Smooth muscle cell (in vitro differentiated cells): ENCODE data around the gene IMMP2L. TPM values are rescaled to one million over a fixed set of nuclear protein-coding genes. Genes with fewer than 3 reads are reported as not detected.

Source experiments
- DNase-seq: peaks from one replicate; lab custom pipeline; 2025; ENCODE audit not compliant: unreplicated experiment; lab: John Stamatoyannopoulos, UW
- H2AFZ ChIP-seq: fragments of 200-600 bp; sonication (generic); 2 replicates; pipeline ENCODE4 v1.6.0; 2016; ENCODE audit warnings: antibody characterized with exemption, low read depth, mild to moderate bottlenecking
- H3F3A ChIP-seq: fragments of 200-600 bp; sonication (generic); 2 replicates; pipeline ENCODE4 v1.6.0; 2017; ENCODE audit warnings: antibody characterized with exemption, low read depth
- H3K27ac ChIP-seq: fragments of 200-600 bp; sonication (generic); 2 replicates; pipeline ENCODE4 v1.5.1; 2016; ENCODE audit warnings: low read depth, mild to moderate bottlenecking
- H3K27me3 ChIP-seq: fragments of 200-600 bp; sonication (generic); 2 replicates; pipeline ENCODE4 v1.6.1; 2016; ENCODE audit warnings: low read depth, mild to moderate bottlenecking
- H3K36me3 ChIP-seq: fragments of 200-600 bp; sonication (generic); 2 replicates; pipeline ENCODE4 v1.5.1; 2016; ENCODE audit warnings: low read depth
- H3K4me1 ChIP-seq: fragments of 200-600 bp; sonication (generic); 2 replicates; pipeline ENCODE4 v1.5.1; 2016; ENCODE audit warnings: low read depth
- H3K4me2 ChIP-seq: fragments of 200-600 bp; sonication (generic); 2 replicates; pipeline ENCODE4 v1.6.0; 2016; ENCODE audit warnings: mild to moderate bottlenecking
- H3K4me3 ChIP-seq: fragments of 200-600 bp; sonication (generic); 2 replicates; pipeline ENCODE4 v1.5.1; 2016; ENCODE audit warnings: mild to moderate bottlenecking
- H3K79me2 ChIP-seq: fragments of 200-600 bp; sonication (generic); 2 replicates; pipeline ENCODE4 v1.6.0; 2016; ENCODE audit warnings: low read depth, mild to moderate bottlenecking
- H3K9ac ChIP-seq: fragments of 200-600 bp; sonication (generic); 2 replicates; pipeline ENCODE4 v1.6.0; 2016; ENCODE audit warnings: low read depth
- H3K9me3 ChIP-seq: fragments of 200-600 bp; sonication (generic); replicated peaks from 2 replicates; pipeline ENCODE4 v1.5.1; 2016; ENCODE audit warnings: low read depth
- H4K20me1 ChIP-seq: fragments of 200-600 bp; sonication (generic); 2 replicates; pipeline ENCODE4 v1.6.0; 2016; ENCODE audit warnings: low read depth
- CTCF ChIP-seq: fragments of 200-600 bp; sonication (generic); IDR thresholded peaks from 2 replicates; pipeline ENCODE4 v1.5.1; 2017; ENCODE audit warnings: borderline replicate concordance, mild to moderate bottlenecking, antibody characterized with exemption; ENCODE audit not compliant: insufficient read depth, poor library complexity, severe bottlenecking
- WGBS: methylation state at CpG from one replicate; pipeline ENCODE4 v1.1.7; 2016; ENCODE audit warnings: low lambda C conversion rate; 5-methylcytosine and 5-hydroxymethylcytosine counted together
- polyA plus RNA-seq: library from polyadenylated mRNA; unstranded; fragments of >200 nt; fragmentation: Nextera tagmentation; extraction: Ambion mirVana; gene quantifications from 2 replicates; pipeline ENCODE4 v1.2.1, GENCODE V29; 2016
- total RNA-seq: library from RNA; depleted of rRNA; stranded (reverse); fragments of >200 nt; gene quantifications from 2 replicates; pipeline ENCODE4 v1.2.3, GENCODE V29; 2014

The IMMP2L gene
- total and polyA plus RNA-seq, 2 experiments from 2014 or later = 10.9 to 11.1 TPM

- no peaks in the 10 kb centered on the region for H3K79me2 ChIP-seq
- H3K27ac ChIP-seq = no peak overlapping the region
- TF ChIP-seq CTCF = no peak
- H4K20me1 ChIP-seq = no peaks in the 10 kb centered on the region
- H3K27me3 ChIP-seq = no peaks in the 10 kb centered on the region
- H2AFZ ChIP-seq = no peak overlapping the region
- H3F3A ChIP-seq = no peaks in the 10 kb centered on the region
- no peaks in the 10 kb centered on the region for H3K36me3 ChIP-seq
- H3K4me2 ChIP-seq = no peak overlapping the region
- no peak overlapping the region for H3K9ac ChIP-seq
- H3K4me1 ChIP-seq = no peaks in the 10 kb centered on the region
- no peak for DNase-seq
- H3K9me3 ChIP-seq = no peaks in the 10 kb centered on the region
- no peak overlapping the region for H3K4me3 ChIP-seq
These were observed 326.6 kb downstream of the IMMP2L start for GRCh38 chr7:111235709-111236108.

DNA sequence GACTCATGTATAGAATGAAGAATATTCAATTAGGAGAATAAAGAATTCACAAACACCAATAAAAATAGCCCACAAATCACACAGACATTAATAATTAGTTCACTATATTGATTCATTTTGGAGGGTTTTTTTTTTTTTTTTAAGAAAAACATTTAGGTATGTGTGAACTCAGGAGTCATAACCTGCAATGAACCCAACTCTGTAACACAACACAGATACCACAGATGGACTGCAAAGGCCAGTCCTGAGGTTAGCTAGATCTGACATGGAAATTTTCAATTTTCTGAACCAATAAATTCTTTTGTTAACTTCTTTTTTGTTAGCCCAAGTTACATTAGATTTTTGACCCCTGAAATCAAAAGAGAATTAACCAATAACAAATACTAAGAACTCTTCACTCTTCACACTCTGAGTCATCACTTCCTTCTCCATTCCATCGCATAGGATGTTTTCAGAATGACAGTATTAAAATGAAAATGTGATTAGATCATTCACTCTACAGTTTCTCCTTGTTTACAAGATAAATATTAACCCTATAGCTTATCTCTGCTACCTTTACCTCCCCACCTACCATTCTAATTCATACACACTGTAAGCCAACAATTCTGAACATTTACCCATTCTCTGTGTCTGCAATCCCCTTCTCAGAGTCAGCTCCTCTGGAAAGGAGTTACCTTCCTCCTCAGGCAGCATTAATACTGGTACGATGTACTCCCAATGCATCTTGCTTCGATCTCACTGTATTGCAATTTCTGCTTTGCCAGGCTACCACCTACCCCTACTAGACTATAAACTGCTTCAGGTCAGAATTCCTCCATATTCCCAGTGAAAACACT lies 329.8 kb downstream of the IMMP2L start:
- Histone ChIP-seq H3K4me2 (no peak overlapping the region), H3K27ac (no peak overlapping the region), H3K9ac (no peak overlapping the region), H3K4me3 (no peak overlapping the region), H2AFZ (no peak overlapping the region), H3K27me3 (no peaks in the 10 kb centered on the region), H3F3A (no peaks in the 10 kb centered on the region), H3K4me1 (no peaks in the 10 kb centered on the region), H3K79me2 (no peaks in the 10 kb centered on the region), H4K20me1 (no peaks in the 10 kb centered on the region), H3K9me3 (no peaks in the 10 kb centered on the region), H3K36me3 (no peaks in the 10 kb centered on the region)
- 78% methylated on average over 3 of the region's 3 CpGs for WGBS
- TF ChIP-seq CTCF = no peak
- DNase-seq = no peak

DNA sequence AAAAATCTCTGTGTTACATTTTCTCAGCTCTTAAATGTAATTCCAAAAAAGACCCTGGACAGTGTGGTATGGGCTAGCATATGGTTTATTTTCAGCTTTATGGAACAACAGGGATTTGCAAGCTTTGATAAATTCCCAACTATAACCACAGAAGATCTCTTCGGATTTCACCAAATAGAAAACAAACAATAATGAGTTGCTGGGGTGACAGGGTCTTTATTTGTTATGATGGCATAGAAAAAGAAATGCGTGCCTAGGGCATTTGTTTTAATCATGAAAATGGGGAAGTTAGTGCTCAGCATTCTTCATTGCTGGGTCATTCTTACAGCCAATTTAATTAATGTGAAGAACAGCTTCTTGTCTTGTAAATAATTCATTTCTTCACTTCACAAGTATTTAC lies 332.4 kb downstream of the IMMP2L start:
- Histone ChIP-seq H3K4me1 (no peaks in the 10 kb centered on the region), H3K79me2 (no peaks in the 10 kb centered on the region), H3K4me2 (peak overlapping the region; percentile 22), H3K4me3 (no peak overlapping the region), H2AFZ (no peak overlapping the region), H3K9ac (peak overlapping the region; percentile 31), H3K27me3 (no peaks in the 10 kb centered on the region), H3F3A (no peaks in the 10 kb centered on the region), H3K9me3 (no peaks in the 10 kb centered on the region), H3K27ac (peak overlapping the region; percentile 49), H3K36me3 (no peaks in the 10 kb centered on the region), H4K20me1 (no peaks in the 10 kb centered on the region)
- DNase-seq = no peak
- no peak for TF ChIP-seq CTCF
- 12% methylated on average over 2 of the region's 2 CpGs for WGBS

DNA sequence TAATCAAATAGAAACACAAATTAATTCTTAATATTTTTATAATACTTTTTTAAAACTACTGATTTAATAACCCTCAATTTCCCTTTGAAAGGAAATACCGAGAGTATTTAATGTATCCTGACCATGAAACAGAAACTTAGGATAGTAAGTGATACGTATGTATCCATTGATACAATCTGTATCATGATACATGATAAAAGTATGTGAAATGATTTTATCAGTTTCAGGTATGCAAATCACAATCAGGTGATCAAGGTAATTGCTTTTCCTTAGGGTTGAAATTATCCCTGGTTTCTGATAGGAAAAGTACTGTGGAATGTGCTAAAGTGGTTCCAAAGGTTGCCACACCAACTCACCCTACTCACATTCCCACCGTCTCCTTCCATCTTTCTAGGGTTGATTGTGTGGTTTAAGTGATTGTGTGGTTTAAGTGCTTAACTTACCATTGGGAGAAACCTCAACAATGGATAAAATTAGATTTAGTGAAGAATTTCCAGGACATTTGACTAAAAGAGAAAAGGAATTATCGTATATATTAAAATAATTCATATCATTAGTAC lies 333.0 kb downstream of the IMMP2L start:
- no peaks in the 10 kb centered on the region for H3K9me3 ChIP-seq
- no peaks in the 10 kb centered on the region for H3K4me1 ChIP-seq
- H3K4me2 ChIP-seq = peak overlapping the region; percentile 22
- peak overlapping the region; percentile 49 for H3K27ac ChIP-seq
- no peak overlapping the region for H3K4me3 ChIP-seq
- no peaks in the 10 kb centered on the region for H4K20me1 ChIP-seq
- WGBS = 70% methylated on average over 4 of the region's 4 CpGs
- H3K9ac ChIP-seq = peak overlapping the region; percentile 31
- no peaks in the 10 kb centered on the region for H3F3A ChIP-seq
- no peak overlapping the region for H2AFZ ChIP-seq
- no peaks in the 10 kb centered on the region for H3K27me3 ChIP-seq
- H3K79me2 ChIP-seq = no peaks in the 10 kb centered on the region
- TF ChIP-seq CTCF = no peak
- no peaks in the 10 kb centered on the region for H3K36me3 ChIP-seq
- no peak for DNase-seq
